Measurements from ENCODE around the gene HIPK2. TPM values are rescaled to one million over a fixed set of nuclear protein-coding genes. Genes with fewer than 3 reads are reported as not detected.

HIPK2 gene
- total RNA-seq, 1 experiment from 2014 or later = 64.3 TPM

- no peak for DNase-seq (ENCODE audit: unreplicated experiment)
- intact Hi-C loops (cut with micrococcal nuclease) = no loop called here
- H3K4me3 Mint-ChIP-seq (ENCODE audit: unreplicated experiment) = no peak overlapping the region
- H3K4me1 Mint-ChIP-seq (ENCODE audit: insufficient read depth, unreplicated experiment) = peaks cover 62% of the 10 kb centered on the region
- no peaks in the 10 kb centered on the region for H3K9me3 Mint-ChIP-seq (ENCODE audit: unreplicated experiment)
- ChIA-PET POLR2A (interaction anchor here (0.5 kb wide), 1 partner anchor 38 kb away, joined by 3 read pairs; no protein-coding TSS in a partner anchor), CTCF (interaction anchor here (0.6 to 1.8 kb wide), 2 partner anchors 13 to 252 kb away, joined by 3 to 5 read pairs; no protein-coding TSS in a partner anchor)
- no TSS peak for BruUV-seq (replicated peaks)
- peak overlapping the region; percentile 49 for H3K27ac Mint-ChIP-seq (ENCODE audit: low read depth, unreplicated experiment)
- no peaks in the 10 kb centered on the region for H3K27me3 Mint-ChIP-seq (ENCODE audit: insufficient read depth, unreplicated experiment)
- TF ChIP-seq CTCF (IDR thresholded peaks at IDR 0.05; ENCODE audit: unreplicated experiment) = no peak
- peaks cover 50% of the 10 kb centered on the region for H3K36me3 Mint-ChIP-seq (ENCODE audit: insufficient read depth, unreplicated experiment)
Measured at GRCh38 chr7:139767561-139767982, 10.2 kb downstream of the HIPK2 start.

GRCh38 chr7:139765143-139765542, 12.7 kb downstream of the HIPK2 start:
- CTCF ChIA-PET = no interaction called here
- intact Hi-C loops (cut with micrococcal nuclease) = no loop called here
- H3K27me3 Mint-ChIP-seq (ENCODE audit: insufficient read depth, unreplicated experiment) = no peaks in the 10 kb centered on the region
- DNase-seq (ENCODE audit: unreplicated experiment) = no peak
- no peak overlapping the region for H3K27ac Mint-ChIP-seq (ENCODE audit: low read depth, unreplicated experiment)
- BruUV-seq (replicated peaks) = no TSS peak
- POLR2A ChIA-PET = interaction anchor here (0.7 to 1.6 kb wide), 2 partner anchors 10 to 33 kb away, joined by 3 to 4 read pairs; no protein-coding TSS in a partner anchor
- peaks cover 68% of the 10 kb centered on the region for H3K4me1 Mint-ChIP-seq (ENCODE audit: insufficient read depth, unreplicated experiment)
- peaks cover 44% of the 10 kb centered on the region for H3K36me3 Mint-ChIP-seq (ENCODE audit: insufficient read depth, unreplicated experiment)
- TF ChIP-seq CTCF (IDR thresholded peaks at IDR 0.05; ENCODE audit: unreplicated experiment) = no peak
- H3K4me3 Mint-ChIP-seq (ENCODE audit: unreplicated experiment) = no peak overlapping the region
- H3K9me3 Mint-ChIP-seq (ENCODE audit: unreplicated experiment) = no peaks in the 10 kb centered on the region

GRCh38 chr7:139763330-139763729, 14.5 kb downstream of the HIPK2 start:
- CTCF ChIA-PET = interaction anchor here (0.7 kb wide), 1 partner anchor 165 kb away, joined by 3 read pairs; no protein-coding TSS in a partner anchor
- H3K27ac Mint-ChIP-seq (ENCODE audit: low read depth, unreplicated experiment) = peak overlapping the region; percentile 27
- H3K4me3 Mint-ChIP-seq (ENCODE audit: unreplicated experiment) = no peak overlapping the region

GRCh38 chr7:139762886-139763285, 14.9 kb downstream of the HIPK2 start:
- ChIA-PET POLR2A (interaction anchor here (1.2 to 1.7 kb wide), 2 partner anchors 31 to 36 kb away, joined by 3 to 5 read pairs; no protein-coding TSS in a partner anchor), CTCF (interaction anchor here (0.7 kb wide), 2 partner anchors 165 to 203 kb away, joined by 3 read pairs; no protein-coding TSS in a partner anchor)
- no peak for DNase-seq (ENCODE audit: unreplicated experiment)
- peak overlapping the region; percentile 25 for H3K27ac Mint-ChIP-seq (ENCODE audit: low read depth, unreplicated experiment)
- H3K36me3 Mint-ChIP-seq (ENCODE audit: insufficient read depth, unreplicated experiment) = peaks cover 24% of the 10 kb centered on the region
- no peak overlapping the region for H3K4me3 Mint-ChIP-seq (ENCODE audit: unreplicated experiment)
- H3K27me3 Mint-ChIP-seq (ENCODE audit: insufficient read depth, unreplicated experiment) = no peaks in the 10 kb centered on the region
- no peak for TF ChIP-seq CTCF (IDR thresholded peaks at IDR 0.05; ENCODE audit: unreplicated experiment)
- intact Hi-C loops (cut with micrococcal nuclease) = no loop called here
- H3K4me1 Mint-ChIP-seq (ENCODE audit: insufficient read depth, unreplicated experiment) = peaks cover 72% of the 10 kb centered on the region
- BruUV-seq (replicated peaks) = no TSS peak
- H3K9me3 Mint-ChIP-seq (ENCODE audit: unreplicated experiment) = no peaks in the 10 kb centered on the region

More at GRCh38 chr7:139763330-139763729, 14.5 kb downstream of the HIPK2 start:
- POLR2A ChIA-PET = interaction anchor here (1.1 to 1.7 kb wide), 3 partner anchors 31 to 123 kb away, joined by 3 to 5 read pairs (median 3); no protein-coding TSS in a partner anchor
- H3K9me3 Mint-ChIP-seq (ENCODE audit: unreplicated experiment) = no peaks in the 10 kb centered on the region
- intact Hi-C loops (cut with micrococcal nuclease) = no loop called here
- H3K4me1 Mint-ChIP-seq (ENCODE audit: insufficient read depth, unreplicated experiment) = peaks cover 72% of the 10 kb centered on the region
- no peak for TF ChIP-seq CTCF (IDR thresholded peaks at IDR 0.05; ENCODE audit: unreplicated experiment)
- DNase-seq (ENCODE audit: unreplicated experiment) = no peak
- no TSS peak for BruUV-seq (replicated peaks)
- peaks cover 29% of the 10 kb centered on the region for H3K36me3 Mint-ChIP-seq (ENCODE audit: insufficient read depth, unreplicated experiment)
- no peaks in the 10 kb centered on the region for H3K27me3 Mint-ChIP-seq (ENCODE audit: insufficient read depth, unreplicated experiment)
